Activated CD8-positive, alpha-beta memory T cell treated with anti-CD3 and anti-CD28 coated beads for 48 hours (primary cell): ENCODE measurements around the gene ATP8B3.

Experiments used
- DNase-seq, 3 experiments: peaks; one replicate each; pipeline ENCODE4 v3.0.0-alpha.2; 2020; ENCODE audit warnings: low read depth in 2 of 3, low spot score in 2 of 3

ATP8B3 gene, protein sequence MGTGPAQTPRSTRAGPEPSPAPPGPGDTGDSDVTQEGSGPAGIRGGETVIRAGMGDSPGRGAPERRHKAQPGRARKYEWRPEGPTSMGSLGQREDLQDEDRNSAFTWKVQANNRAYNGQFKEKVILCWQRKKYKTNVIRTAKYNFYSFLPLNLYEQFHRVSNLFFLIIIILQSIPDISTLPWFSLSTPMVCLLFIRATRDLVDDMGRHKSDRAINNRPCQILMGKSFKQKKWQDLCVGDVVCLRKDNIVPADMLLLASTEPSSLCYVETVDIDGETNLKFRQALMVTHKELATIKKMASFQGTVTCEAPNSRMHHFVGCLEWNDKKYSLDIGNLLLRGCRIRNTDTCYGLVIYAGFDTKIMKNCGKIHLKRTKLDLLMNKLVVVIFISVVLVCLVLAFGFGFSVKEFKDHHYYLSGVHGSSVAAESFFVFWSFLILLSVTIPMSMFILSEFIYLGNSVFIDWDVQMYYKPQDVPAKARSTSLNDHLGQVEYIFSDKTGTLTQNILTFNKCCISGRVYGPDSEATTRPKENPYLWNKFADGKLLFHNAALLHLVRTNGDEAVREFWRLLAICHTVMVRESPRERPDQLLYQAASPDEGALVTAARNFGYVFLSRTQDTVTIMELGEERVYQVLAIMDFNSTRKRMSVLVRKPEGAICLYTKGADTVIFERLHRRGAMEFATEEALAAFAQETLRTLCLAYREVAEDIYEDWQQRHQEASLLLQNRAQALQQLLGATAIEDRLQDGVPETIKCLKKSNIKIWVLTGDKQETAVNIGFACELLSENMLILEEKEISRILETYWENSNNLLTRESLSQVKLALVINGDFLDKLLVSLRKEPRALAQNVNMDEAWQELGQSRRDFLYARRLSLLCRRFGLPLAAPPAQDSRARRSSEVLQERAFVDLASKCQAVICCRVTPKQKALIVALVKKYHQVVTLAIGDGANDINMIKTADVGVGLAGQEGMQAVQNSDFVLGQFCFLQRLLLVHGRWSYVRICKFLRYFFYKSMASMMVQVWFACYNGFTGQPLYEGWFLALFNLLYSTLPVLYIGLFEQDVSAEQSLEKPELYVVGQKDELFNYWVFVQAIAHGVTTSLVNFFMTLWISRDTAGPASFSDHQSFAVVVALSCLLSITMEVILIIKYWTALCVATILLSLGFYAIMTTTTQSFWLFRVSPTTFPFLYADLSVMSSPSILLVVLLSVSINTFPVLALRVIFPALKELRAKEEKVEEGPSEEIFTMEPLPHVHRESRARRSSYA (N-terminal part only)

DNA sequence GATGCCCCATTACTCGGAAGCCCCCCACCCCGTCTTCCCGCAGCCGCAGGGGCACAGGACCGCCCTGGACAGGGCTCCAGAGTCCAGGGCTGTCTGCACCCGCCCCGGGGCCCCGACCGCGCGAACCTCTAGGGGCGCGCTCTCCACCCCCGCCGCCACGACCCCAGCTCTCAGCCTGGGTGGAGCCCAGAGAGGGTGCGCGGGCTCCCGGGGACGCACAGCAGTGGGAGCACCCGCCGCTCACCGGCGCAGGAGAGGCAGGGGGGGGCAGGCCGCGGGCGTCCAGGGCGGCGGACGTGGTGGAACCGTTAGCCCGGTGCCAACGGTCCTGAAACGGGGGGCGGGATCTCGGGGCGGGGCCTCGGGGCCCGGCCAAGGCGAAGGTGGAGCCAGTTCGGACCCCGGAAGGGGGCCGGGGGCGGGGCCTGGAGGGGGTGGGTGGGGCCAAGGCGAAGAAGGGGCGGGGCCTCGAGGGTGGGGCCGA lies at the start of gene ATP8B3:
Gene ATP8B3 (minus strand): TSS at position 335 of the 484 bp plus-strand sequence. CDS start 540 bp downstream, outside the sequence.
- DNase-seq = peak in 2 of 3 experiments; percentile 63 to 68

DNA sequence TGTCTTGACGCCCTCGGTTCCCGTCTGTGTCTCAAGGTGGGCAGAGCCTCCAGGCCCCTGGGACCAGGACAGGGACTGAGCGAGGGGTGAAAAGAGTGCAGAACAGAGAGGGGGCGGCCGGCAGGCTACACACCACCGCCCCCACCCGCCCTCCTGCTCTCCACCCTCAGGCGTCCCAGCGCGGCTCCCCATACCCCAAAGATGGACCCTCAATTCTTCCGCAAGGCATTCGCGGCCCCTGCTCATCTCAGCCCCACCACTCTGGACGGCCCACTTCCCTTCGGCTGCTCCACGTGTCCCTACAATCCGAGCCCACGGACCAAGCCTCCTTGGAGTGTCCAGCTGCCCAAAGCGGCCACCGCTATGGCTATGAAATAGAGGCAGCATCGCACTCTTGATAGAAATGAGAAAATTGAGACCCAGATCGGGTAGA lies 49.5 kb upstream of the ATP8B3 start:
- no peak for DNase-seq

DNA sequence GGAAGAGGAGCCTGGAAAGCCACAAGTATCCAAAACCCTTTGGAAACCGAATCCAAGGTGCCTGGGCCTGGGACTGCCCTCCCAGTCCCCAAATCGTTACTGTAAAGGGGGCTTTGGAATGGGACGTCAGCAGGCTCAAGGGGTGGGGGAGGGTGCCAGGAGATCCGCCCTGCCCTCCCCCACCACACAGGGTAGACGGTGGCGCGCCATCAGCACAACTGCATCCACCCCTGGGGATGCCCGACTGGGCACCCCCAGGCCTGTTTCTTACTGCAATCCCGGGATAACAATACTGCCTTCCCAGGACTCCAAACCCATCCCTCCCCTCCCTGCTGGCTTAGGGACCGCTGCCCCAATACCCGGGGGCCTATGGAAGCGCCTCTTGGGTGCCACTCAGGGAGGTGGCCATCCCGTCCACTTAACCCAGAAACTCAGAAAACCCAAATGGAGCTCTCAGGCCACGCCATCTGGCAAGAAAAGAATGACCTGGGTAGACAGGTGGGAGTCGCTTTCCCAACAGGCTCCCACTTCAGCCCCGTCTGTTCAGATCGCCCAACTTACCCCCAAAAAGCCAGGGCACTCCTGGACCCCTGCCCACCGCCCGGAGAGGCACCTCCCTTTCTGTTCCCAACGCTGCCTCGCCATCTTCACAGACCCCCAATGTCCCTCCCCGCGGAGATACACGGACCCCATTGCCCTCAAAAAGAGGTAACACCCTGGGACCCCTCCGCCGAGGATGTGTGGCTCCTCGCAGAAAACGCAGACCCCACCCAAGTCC lies 48.9 kb upstream of the ATP8B3 start:
- no peak for DNase-seq

DNA sequence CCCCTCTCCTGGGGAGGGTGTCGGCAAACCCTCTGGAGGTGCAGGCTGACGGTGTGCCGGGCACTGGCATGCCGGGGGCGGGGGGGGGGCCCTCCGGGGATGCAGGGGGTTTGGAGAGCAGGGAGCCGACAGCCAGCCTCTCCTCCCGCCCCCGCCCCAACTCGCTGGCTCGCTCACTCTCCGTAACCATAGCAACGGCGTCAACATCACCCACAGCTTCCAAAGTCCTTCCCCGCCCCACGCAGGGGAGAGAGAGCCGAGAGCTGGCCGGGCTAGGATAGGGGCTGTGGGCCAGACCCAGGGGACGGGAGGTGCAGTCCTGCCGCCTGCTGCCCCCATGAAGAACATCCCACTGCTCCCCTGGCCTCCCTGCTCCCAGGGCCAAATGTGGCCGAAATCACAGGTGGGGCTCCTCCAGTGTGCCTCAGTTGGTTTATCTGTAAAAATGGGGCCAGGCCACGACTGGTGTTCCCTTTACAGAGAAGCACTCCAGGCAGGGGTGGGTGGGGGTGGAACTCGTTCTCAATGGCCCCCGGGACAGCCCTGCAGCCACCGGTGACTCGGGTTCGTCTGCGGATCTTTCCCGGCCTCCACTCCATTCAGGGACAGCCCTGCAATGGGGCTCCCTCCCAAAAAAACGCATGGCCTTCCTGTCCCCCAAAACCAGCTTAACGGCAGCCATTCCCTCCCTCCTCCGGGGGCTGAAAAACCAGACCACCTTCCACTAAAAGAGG lies 48.1 kb upstream of the ATP8B3 start:
- no peak for DNase-seq

DNA sequence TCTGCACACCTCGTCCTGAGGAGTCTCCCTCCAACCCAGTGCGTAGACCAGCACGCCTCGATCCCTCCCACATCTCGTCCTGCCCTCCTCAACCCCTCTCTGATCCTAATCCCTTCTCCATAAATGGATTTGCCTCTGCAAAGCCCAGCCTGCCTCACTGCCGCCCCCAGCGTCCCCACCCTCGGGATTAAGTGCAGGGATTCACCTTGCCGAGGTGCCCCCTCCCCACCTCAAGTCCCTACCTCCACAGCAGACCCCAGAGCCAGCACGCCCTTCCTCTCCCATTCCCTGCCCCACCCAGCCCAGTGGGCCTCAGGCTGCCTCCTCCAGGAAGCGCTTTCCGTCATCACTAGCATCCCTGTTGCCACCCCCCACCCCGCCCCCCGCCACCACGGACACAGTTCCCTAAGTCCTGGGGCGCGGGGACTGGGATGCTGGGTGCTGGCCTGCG lies 47.3 kb upstream of the ATP8B3 start:
- no peak for DNase-seq

DNA sequence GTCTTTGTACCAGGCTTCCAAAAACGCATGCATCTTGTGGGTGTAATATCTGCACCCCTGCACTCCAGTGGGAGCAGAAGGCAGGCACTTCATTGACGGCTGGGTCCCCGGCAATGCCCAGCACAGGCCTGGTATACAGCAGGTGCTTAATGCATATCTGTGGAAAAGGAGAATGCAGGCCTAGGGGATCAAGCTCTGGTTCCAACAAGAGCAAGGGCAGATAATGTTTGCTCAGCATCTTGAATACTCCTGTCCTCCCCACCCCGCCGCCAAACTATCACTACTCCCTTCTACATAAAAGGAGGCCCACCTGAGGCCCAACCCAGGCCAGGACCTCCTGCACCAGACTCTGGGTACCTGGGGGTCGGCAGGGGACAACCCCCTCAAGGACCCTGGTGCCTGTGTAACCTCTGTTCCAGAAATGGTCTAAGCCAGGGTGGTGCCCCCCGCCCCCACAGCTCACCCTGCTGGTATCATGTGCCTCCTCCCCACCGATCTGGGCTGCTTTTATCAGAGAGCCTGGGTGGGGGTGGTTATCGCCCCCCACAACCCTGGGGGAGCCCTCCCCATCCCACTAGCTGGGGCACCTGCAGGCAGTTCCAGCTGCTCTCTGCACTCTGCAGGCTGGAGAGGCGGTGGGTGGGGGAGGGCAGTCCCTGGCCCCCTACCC lies 46.5 kb upstream of the ATP8B3 start:
- no peak for DNase-seq

DNA sequence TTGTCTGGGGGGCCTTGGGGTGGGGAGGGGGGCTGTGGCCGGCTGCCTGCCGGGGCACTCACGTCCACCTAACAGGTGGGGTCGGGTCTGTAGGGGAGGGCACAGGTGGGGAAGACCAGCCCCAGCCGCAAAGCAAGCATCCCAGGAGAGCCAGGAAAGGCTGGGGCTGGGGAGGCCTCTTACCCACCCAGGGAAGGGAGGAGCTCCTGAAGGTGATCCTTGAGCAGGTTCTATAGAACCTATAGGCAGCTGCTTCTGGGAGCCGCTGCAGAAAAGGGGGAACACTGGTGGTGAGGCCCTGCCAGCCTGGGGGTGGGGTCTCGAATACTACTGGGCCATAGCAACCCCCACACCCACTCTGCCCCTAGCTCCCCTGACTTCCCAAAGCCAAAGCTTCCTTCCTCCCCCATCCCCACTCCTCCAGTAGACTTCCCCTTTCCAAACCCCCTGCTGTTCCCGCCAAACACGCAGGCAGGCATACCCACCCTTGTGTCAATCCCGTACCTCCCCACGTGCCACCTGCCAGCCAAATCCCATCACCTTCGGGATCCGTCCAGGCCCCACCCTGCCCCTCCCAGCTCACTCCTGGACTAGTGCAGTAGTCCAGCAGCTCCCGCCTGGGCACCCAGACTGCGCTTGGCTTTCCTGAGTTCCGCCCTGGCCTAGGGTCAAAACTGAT lies 45.7 kb upstream of the ATP8B3 start:
- DNase-seq = no peak

DNA sequence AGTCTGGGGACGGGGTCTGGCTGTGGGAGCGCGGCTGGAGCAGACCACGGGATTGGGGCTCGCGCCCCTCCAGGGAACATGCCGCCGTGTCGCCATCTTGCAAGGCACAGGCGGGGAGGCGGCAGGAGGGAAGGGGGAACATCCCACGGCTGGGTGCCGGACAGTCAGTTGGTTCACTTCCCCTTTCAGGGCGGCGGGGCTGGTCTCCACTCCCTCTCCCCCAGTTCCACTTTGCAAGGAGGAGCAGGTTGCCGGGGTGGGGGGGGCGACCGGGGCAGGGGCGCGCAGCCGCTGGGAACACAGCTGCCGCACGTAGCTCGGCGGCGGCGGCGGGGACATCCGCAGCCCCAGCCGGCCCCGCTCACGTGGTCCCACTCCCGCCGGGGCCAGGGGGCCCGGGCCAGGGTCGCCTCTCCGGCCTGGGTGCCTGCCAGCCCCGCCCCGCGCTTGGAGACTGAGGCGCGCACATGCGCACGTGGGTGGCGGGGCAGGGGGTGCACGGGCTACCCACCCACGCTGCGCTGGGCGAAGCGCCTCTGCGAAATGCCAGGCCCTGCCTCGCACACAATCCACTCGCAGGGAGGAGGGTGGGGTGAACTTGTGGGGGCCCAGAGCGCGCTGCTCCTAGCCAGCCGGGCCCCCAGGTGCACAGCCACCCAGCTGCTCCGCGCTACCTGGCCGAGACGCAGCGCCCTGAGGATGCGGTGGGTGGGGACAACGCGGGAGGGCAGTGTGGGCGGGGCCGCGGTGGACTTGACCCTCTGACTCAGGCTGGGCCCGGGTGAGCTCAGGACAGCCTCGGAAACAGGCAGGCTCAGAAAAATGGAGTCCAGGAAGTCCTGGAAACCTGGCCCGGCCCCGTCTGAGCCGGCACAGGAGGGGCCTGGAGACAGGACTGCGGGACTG lies 44.9 kb upstream of the ATP8B3 start:
- no peak for DNase-seq

DNA sequence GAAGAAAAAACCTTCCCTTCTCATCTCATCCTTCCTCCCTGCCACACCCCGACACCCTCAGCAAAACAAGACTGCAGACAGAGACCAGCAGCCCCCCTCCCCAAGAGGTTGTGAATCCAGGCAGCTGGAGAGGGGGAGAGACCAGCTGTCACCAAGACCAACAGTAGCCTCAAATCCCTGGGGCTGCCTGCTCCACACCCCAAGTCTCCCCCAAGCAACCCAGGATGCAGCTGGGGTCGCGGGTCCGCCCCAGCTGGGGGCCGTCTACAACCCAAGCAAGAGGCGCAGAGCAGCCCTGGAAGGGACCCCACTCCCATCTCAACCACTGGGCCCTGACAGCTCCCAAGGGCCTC lies 44.2 kb upstream of the ATP8B3 start:
- no peak for DNase-seq

DNA sequence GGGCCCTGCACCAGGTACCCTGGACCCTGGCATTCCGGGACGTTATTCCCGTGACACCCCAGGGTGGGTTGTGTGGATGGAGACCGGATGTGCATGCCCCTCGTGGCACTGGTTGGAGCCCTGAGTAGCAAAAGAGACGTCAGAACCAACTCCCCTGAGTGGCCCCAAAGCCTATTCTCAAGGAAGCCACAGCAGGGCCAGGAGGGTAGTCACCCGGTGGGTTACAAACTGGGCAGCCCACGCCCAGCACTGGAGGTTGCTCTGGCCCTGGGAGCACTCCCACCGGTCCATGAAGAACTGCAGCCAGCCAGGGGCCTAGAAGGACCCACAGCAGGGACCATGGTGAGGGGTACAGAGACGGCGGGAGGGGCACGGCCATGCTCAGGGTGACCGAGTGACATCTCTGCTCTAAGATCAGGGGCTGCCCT lies 43.8 kb upstream of the ATP8B3 start:
- no peak for DNase-seq

DNA sequence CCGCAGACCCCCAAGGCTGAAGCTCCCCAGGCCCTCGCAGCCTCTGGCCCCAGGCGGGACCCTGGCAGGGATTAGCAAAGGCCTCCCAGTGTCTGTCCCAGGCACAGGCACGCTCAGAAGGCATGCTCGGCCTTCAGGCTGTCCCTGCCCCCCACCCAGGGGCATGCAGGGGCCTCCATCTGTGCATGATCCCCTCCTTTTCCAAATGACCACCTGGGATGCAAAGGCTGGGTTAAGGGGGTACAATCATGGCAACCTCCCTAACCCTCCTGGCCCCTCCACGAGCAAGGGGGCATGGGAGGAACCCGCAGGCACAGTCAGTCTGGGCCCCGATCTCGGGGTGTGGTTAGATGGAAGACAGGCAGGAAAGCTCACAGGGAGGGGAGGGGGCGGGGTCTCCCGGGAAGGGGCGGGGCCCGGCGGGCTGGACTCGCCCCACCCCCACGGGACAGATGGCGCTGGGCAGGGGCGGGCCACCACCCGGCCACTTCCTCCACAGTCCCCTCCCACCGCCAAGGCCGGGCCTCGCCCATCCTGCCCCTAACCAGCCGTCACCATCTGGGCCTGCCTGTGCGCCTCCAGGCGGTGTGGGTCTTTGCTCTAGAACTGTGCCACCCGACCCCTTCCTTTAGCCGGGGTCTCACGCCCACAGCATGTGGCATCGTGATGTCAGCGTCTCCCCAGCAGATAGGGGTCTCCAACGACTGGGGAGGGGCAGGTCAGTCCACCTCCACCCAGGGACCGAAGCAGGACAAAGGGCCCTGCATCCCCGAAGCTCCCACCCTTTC lies 43.2 kb upstream of the ATP8B3 start:
- DNase-seq = peak; percentile 69 to 75 (median 69)

DNA sequence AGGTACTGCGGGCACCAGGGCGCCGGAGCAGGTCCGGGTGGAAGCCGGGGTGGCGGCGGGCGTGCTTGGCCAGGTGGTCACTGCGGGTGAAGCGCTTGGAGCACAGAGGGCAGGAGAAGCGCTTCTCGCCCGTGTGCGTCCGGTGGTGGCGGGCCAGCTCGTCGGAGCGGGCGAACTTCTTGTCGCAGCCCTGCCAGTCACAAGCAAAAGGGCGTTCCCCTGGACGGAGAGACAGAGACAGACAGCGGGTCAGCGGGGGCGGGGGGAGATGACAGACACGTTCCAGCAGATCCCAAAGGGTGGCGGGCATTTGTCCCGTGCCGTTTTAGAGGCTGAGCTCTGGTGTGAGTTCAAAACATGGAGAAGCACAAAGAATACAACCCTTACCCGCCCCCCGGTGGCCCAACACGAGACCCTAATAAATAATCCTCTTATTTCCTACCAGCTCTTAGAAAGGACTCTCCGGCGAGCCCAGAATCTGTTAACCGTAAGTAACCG lies 42.5 kb upstream of the ATP8B3 start:
- DNase-seq = no peak

DNA sequence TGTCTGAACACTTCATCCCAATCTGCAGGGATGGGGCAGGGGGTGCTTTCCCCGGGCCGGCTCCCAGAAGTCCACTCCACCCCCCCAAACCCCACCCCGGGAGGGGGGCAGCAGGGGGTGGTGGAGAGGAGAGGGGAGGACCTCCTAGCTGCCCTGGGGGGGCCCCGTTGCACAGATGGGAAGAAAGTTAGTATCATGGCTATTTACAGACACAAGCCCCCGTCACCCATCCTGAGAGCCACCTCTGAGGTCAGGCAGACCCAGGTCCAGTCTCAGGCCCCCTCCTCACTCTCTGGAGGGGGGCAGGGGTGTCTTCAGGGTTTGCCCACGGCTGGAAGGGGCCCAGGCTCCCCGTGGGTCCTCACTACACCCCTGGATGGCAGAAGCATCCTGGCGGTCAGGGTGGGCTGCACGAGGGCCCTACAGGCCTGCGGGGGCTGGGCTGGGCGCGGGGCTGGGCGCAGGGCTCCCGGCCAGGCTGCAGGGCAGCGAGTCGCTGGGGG lies 42.0 kb upstream of the ATP8B3 start:
- no peak for DNase-seq

DNA sequence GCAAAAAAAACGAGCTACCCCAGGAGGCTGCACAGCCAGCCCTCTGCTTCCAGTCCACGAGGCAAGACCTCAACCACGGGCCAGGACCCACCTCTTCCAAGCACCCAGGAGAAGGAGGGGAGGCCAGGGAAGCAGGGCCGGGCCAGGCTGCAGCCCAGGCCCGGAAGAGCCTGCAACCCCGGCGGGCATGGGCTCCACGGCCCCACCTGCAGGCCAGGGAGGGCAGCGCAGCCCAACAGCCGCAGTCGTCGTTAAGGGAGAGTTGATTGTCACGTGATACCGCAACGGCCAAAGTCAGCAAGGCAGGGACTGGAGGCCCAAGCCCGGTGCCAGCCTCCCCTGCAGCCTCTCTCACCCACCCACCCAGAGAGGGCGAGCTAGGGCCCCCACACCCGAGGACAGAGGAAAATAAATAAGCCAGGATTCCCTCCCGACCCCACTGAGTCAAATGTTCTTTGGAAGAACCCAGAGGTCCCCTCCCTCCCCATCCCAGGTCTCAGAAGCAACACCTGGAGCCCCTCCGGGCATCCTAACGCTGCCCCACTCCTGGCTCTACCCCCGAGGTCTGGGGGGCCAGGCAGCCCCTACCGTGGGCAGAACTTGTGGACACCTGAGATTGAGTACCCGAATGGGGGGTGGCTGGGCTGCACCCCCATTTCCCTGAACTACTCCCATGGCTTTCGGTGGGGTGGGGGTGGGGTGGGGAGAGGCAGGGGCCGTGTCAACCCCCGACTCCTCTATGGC lies 41.4 kb upstream of the ATP8B3 start:
- peak; percentile 68 to 69 (median 68) for DNase-seq

DNA sequence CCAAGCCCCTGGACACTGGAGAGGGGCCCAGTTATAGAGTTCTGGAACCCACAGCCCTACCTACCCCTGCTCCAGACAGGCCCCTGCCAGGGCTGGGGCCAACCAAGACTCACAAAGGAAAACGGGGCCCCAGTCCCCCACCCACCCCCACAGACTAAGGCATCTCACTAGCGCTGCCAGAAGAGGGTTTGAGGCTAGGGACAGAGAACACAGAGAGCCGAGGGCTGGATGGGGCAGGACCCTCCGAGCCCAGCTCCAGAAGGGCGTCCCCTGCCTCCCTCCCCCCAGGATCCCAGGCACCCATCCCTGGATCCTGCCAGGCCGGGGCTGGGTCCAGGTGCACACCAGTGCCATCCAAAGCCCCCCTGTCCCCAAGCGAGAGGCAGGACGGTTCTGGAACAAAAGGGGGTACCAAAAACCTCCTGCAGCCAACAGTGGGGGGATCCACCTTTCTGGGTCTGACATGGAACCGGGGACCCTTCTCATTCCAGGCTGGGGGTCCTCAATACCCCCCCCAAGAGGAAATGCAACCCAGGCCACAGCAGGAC lies 40.6 kb upstream of the ATP8B3 start:
- DNase-seq = no peak
